Effector memory CD4-positive, alpha-beta T cell (primary cell): ENCODE results near the gene PGAP1.

Experiments
- DNase-seq, 3 donors: peaks; one replicate each; pipeline ENCODE4 v3.0.0-alpha.2; 2020
- H3K27ac ChIP-seq: 2 replicates; pipeline ENCODE4 v1.7.0; 2013; ENCODE audit warnings: mild to moderate bottlenecking, low read length, moderate library complexity; ENCODE audit not compliant: insufficient read depth, poor library complexity, severe bottlenecking
- H3K27me3 ChIP-seq: replicated peaks from 2 replicates; pipeline ENCODE4 v1.7.0; 2013; ENCODE audit warnings: mild to moderate bottlenecking, low read length; ENCODE audit not compliant: insufficient read depth, control insufficient read depth, poor library complexity, severe bottlenecking
- H3K36me3 ChIP-seq: 2 replicates; pipeline ENCODE4 v1.7.0; 2013; ENCODE audit warnings: mild to moderate bottlenecking, low read length, moderate library complexity; ENCODE audit not compliant: control insufficient read depth, insufficient read depth
- H3K4me1 ChIP-seq: 2 replicates; pipeline ENCODE4 v1.7.0; 2013; ENCODE audit warnings: low read length, mild to moderate bottlenecking; ENCODE audit not compliant: control insufficient read depth, insufficient read depth, poor library complexity, severe bottlenecking
- H3K4me3 ChIP-seq: 2 replicates; pipeline ENCODE4 v1.7.0; 2013; ENCODE audit warnings: low read length, low read depth, mild to moderate bottlenecking; ENCODE audit not compliant: insufficient read depth, poor library complexity, severe bottlenecking
- H3K9me3 ChIP-seq: 2 replicates; pipeline ENCODE4 v1.7.0; 2013; ENCODE audit warnings: mild to moderate bottlenecking, low read length, moderate library complexity; ENCODE audit not compliant: control insufficient read depth

Gene PGAP1

GRCh38 chr2:196853301-196854087 lies 73.0 kb downstream of the PGAP1 start:
- Histone ChIP-seq H3K36me3 (peaks cover 5% of the 10 kb centered on the region), H3K27ac (no peak overlapping the region), H3K9me3 (no peaks in the 10 kb centered on the region), H3K4me1 (no peaks in the 10 kb centered on the region), H3K4me3 (no peak overlapping the region), H3K27me3 (no peaks in the 10 kb centered on the region)
- DNase-seq, result no peak

GRCh38 chr2:196851088-196851487 lies 75.4 kb downstream of the PGAP1 start:
- Histone ChIP-seq H3K27ac (no peak overlapping the region), H3K9me3 (no peaks in the 10 kb centered on the region), H3K4me3 (no peak overlapping the region), H3K36me3 (peaks cover 5% of the 10 kb centered on the region), H3K27me3 (no peaks in the 10 kb centered on the region), H3K4me1 (no peaks in the 10 kb centered on the region)
- no peak for DNase-seq

GRCh38 chr2:196849895-196850294 lies 76.6 kb downstream of the PGAP1 start:
- Histone ChIP-seq H3K4me1 (no peaks in the 10 kb centered on the region), H3K27me3 (no peaks in the 10 kb centered on the region), H3K36me3 (peaks cover 6% of the 10 kb centered on the region), H3K9me3 (no peaks in the 10 kb centered on the region), H3K27ac (no peak overlapping the region), H3K4me3 (no peak overlapping the region)
- DNase-seq, result no peak

GRCh38 chr2:196846295-196846694 lies 80.2 kb downstream of the PGAP1 start:
- Histone ChIP-seq H3K4me3 (no peak overlapping the region), H3K36me3 (peaks cover 6% of the 10 kb centered on the region)

GRCh38 chr2:196845371-196845770 lies 81.1 kb downstream of the PGAP1 start:
- DNase-seq, result no peak
- H3K27me3 ChIP-seq, result no peaks in the 10 kb centered on the region
- no peak overlapping the region for H3K27ac ChIP-seq
- H3K36me3 ChIP-seq, result peaks cover 13% of the 10 kb centered on the region
- no peaks in the 10 kb centered on the region for H3K9me3 ChIP-seq
- no peaks in the 10 kb centered on the region for H3K4me1 ChIP-seq
- H3K4me3 ChIP-seq, result no peak overlapping the region

More at GRCh38 chr2:196846295-196846694, 80.2 kb downstream of the PGAP1 start:
- no peak for DNase-seq
- Histone ChIP-seq H3K27ac (no peak overlapping the region), H3K27me3 (no peaks in the 10 kb centered on the region), H3K4me1 (no peaks in the 10 kb centered on the region), H3K9me3 (no peaks in the 10 kb centered on the region)

GRCh38 chr2:196840171-196840570 lies 86.3 kb downstream of the PGAP1 start:
- H3K36me3 ChIP-seq, result peaks cover 7% of the 10 kb centered on the region
- H3K27ac ChIP-seq, result no peak overlapping the region

GRCh38 chr2:196839574-196839973 lies 86.9 kb downstream of the PGAP1 start:
- H3K27ac ChIP-seq, result no peak overlapping the region
- H3K36me3 ChIP-seq, result peaks cover 7% of the 10 kb centered on the region
- DNase-seq, result no peak
- no peak overlapping the region for H3K4me3 ChIP-seq
- H3K27me3 ChIP-seq, result no peaks in the 10 kb centered on the region
- H3K9me3 ChIP-seq, result no peaks in the 10 kb centered on the region
- no peaks in the 10 kb centered on the region for H3K4me1 ChIP-seq

More at GRCh38 chr2:196840171-196840570, 86.3 kb downstream of the PGAP1 start:
- Histone ChIP-seq H3K9me3 (no peaks in the 10 kb centered on the region), H3K4me1 (no peaks in the 10 kb centered on the region), H3K4me3 (no peak overlapping the region), H3K27me3 (no peaks in the 10 kb centered on the region)
- DNase-seq, result no peak

GRCh38 chr2:196836440-196836839 lies 90.1 kb downstream of the PGAP1 start:
- no peaks in the 10 kb centered on the region for H3K4me1 ChIP-seq
- H3K27ac ChIP-seq, result no peak overlapping the region
- H3K9me3 ChIP-seq, result no peaks in the 10 kb centered on the region
- H3K36me3 ChIP-seq, result peaks cover 7% of the 10 kb centered on the region
- no peaks in the 10 kb centered on the region for H3K27me3 ChIP-seq
- DNase-seq, result no peak
- H3K4me3 ChIP-seq, result no peak overlapping the region

- DNase-seq, result no peak
- Histone ChIP-seq H3K4me3 (no peak overlapping the region), H3K4me1 (no peaks in the 10 kb centered on the region), H3K27ac (no peak overlapping the region), H3K36me3 (no peaks in the 10 kb centered on the region), H3K9me3 (no peaks in the 10 kb centered on the region), H3K27me3 (no peaks in the 10 kb centered on the region)
Observed at GRCh38 chr2:196830701-196831100, 95.8 kb downstream of the PGAP1 start.

- no peaks in the 10 kb centered on the region for H3K4me1 ChIP-seq
- DNase-seq, result no peak
- no peaks in the 10 kb centered on the region for H3K36me3 ChIP-seq
- H3K27me3 ChIP-seq, result no peaks in the 10 kb centered on the region
- H3K4me3 ChIP-seq, result no peak overlapping the region
- no peaks in the 10 kb centered on the region for H3K9me3 ChIP-seq
- no peak overlapping the region for H3K27ac ChIP-seq
Observed at GRCh38 chr2:196827356-196827755, 99.2 kb downstream of the PGAP1 start.
